GM18507 (cell line): ENCODE results near the gene LAMC3.
"Not testable (repeated sequence)": the region's sequence is repeated elsewhere in the genome, so short reads cannot be mapped to it uniquely, and the experiment has no call there.

Source experiments
- DNase-seq: peaks from one replicate; pipeline ENCODE4 v3.0.0; 2011; ENCODE audit warnings: low read depth; ENCODE audit not compliant: insufficient read length; ENCODE audit errors: extremely low spot score
- FAIRE-seq: peaks from 2 replicates; lab custom pipeline; 2011; peaks lifted over from hg19 to GRCh38; lab: Jason Lieb, UNC

LAMC3 gene

DNA sequence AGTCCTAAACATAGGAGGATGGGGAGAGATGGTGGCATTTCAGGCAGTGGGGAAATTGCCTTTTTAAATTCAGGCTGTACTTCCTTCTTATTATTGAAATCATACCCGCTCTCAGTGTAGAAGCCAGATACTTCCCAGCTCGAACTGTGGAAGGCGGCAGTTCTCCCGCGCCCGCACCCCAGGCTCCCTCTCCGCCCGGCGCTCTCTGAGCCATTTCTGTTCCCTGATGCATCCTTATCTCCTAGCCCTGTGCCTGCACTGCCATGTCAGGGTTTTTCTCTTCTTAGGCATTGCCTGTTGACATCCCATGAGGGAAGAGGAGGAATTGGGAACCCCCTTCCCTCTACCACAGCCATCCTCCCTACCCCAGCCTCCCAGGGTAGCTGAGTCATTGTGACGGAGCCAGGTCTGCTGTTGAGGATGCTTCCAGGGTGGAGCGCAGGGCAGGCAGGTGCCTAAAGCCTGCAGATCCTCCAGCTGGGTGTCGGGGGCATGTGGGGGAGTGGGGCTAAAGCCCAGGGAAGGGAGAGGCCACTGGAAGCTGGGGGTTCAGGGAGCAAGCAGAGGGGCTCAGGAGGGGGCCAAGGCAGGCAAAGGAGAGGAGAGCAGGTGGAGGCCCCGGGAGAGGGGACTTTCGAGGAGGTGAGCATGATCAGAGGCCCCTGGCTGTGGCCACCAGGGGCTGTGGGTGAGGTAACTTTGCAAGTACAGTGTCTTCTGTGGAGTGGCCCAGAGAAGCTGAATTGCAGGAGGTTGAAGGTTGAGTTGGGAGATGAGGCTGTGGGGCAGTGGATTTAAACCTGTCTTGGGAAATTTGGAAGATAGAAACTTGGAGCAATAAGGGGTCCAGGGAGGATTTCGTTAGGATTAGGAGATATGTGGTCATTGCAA lies 16.2 kb downstream of the LAMC3 start:
- FAIRE-seq (no peak), DNase-seq (no peak)

DNA sequence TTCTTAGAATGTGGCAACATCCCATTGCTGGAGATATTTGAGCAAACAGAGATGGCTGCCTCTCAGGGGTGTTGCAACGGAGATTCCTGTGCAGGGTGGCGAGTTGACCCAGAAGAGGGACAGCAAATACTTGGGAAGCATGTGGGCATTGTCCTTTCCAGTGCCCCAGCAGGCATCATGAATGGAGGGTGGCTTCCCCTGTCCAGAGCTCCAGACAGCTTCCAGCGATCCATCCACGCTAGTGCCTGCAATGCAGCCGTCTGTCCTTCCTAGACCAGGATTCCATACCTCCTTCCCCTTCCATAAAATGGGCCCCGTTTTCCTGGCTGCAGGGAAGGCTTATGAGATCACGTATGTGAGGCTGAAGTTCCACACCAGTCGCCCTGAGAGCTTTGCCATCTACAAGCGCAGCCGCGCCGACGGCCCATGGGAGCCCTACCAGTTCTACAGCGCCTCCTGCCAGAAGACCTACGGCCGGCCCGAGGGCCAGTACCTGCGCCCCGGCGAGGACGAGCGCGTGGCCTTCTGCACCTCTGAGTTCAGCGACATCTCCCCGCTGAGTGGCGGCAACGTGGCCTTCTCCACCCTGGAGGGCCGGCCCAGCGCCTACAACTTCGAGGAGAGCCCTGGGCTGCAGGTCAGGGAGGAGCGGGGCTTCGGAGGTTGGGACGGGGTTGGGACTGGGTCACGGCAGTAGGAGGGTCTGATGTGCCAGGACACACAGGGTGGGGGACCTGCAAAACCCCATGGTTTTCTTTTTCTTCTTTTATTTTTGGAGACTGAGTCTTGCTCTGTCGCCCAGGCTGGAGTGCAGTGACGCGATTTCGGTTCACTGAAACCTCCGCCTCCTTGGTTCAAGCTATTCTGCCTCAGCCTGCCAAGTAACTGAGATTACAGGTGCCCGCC lies 17.2 kb downstream of the LAMC3 start:
- DNase-seq, result no peak

DNA sequence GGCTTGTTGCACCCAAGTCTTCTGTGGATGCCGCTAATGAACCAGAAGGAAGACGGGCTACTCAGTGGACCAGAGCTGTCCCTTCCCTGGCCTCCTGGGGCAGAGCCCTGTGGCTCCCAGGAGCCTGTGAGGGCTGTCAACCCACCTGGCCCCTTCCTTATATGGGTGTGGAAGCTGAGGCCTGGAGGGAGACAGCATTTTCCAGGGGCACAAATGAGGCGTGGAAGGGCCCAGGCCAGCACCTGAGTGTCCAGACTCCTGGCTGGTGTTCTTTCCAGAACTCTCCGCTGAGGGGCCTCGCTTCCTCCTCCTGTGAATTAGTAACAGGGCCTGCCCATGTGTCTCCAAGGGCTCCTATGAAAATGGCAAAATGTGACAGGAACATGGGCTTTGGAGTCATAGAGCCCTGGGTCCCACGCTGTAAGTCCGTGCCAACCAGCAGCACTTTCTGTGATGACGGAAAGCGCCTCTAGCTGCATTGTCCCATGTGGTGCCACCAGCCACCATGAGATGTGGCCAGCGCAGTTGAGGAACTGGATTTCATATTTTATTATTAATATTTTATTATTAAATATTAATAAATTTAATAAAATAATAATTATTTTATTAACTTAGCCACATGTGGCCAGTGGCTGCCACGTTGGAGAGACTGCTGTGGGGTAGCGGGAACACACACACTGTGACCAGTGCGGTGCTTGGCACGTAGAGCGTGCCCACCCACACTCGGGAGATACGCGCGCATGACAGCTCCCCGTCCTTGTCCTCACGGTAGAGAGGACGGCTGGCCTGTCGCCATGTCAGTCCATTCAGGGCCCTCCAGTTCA lies 18.3 kb downstream of the LAMC3 start:
- FAIRE-seq (no peak), DNase-seq (no peak)

More for the DNA sequence above, 17.2 kb downstream of the LAMC3 start:
- FAIRE-seq, result no peak

DNA sequence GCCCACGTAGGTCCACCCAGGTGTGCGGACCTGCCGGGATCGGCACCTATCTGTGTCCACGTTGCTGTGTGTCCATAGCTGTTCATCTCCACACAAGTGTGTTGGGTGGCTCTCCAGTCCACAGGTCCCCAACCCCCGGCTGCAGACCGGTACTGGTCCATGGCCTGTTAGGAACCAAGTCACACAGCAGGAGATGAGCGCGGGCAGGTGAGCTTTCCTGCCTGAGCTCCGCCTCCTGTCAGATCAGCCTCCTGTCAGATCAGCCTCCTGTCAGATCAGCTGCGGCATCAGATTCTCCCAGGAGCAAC lies 18.9 kb downstream of the LAMC3 start:
- no peak for DNase-seq
- FAIRE-seq, result no peak

DNA sequence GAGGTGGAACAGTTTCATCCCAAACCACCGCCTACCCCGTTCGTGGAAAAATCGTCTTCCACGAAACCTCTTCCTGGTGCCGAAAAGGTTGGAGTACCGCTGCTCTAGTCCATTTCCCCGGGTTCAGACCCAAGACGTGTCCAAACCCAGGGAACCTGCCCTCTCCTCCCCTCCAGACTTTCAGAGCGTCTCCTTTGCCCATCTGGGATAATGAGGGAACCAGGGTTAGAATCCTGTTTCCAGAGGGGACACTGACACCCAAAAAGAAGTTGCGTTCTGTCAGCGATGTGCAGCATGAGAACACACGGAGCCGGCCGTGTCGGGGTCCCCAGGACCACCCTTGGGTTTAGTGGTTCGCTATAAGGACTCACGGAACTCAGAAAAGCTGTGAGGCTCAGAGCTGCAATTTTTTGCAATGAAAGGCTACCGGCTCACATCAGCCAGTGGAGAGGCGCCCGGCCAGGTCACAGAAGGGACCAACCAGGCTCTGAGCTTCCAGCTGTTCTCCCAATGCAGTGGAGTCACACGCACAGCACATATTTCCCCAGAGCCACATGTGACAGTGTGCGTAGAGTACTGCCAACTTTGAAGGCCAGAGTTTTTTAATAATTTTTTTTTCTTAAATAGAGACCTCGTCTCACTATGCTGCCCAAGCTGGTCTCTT lies 19.4 kb downstream of the LAMC3 start:
- DNase-seq (no peak), FAIRE-seq (no peak)

DNA sequence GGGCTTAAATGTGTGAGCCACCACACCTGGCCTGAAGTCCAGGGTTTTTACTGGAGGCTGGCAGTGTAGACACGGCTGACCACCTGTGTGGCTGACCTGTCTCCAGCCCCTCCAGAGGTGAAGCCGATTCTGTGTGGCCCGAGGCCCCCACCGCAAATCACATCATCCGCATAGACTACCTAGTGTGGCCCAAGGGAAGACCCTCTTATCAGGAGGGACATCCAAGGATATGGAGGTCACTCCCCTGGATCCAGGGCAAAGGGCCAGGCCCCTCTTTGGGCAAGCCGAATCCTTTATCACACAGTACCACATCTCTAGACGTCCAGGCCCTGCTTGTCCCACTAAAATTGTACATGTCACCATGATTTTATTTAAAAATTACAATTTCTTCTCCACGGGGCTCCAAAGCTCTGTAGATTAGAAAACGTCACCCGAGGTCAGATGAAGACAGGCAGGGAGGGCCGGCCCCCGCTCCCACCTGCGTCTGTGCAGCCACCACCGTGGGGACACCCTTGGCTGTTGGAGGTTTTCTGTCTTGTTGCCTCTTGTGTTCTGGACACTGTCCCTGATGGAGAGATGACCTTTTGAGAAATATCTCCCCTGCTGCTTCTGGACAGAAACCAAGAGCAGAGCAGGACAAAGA lies 20.1 kb downstream of the LAMC3 start:
- no peak for FAIRE-seq
- no peak for DNase-seq

DNA sequence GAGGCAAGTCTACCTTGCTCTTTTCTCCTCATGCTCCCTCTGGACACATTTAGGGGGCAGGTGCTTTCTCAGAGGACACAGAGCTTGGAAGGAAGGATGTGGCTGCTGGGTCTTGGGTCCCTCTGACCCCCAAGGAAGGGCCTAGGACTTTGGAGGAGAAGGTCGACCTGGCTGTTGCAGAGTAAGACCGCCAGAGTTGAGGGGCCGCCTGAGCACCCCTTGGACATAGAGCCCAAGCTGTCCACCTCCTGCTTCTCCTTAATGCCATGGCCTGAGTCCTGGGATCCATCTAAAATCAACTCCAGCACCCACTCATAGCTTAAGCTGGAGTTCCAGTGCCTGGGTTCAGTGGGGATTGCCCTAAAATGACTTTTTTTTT lies 20.6 kb downstream of the LAMC3 start:
- DNase-seq (no peak), FAIRE-seq (no peak)

DNA sequence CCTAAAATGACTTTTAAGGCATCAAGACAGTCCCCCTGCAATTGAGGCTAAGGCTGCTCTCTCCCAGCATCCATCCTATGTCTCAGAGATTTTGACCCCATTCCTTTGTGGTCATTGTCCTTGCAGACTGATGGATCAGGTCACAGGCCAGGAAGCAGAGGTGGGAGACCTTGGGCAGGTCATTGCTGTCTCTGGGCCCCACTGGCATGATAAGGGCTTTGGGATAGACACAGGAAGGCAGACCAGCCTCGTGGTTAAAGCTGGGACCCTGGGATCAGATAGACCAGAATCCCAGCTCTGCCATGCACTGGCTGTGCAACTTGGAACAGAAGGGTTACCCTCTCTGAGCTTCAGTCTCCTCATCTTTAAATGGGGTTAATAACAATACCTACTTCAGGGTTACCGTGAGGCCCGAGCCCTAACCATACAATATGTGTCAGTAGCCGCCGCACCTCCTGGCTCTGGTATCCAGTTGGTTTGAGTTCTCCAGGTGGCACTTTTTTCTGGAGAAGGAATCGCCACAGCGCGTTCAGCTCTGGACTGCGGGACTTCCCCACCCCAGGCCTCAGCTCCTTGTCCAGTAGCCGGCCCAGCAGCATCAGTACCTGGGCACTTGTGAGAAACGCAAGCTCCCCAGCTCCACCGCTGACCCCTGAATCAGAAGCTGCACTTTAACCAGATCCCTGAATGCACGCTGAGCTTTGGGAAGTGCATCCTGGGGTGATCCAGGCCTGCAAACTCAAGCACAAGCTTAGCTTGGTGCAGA lies 21.4 kb downstream of the LAMC3 start:
- FAIRE-seq (no peak), DNase-seq (no peak)

DNA sequence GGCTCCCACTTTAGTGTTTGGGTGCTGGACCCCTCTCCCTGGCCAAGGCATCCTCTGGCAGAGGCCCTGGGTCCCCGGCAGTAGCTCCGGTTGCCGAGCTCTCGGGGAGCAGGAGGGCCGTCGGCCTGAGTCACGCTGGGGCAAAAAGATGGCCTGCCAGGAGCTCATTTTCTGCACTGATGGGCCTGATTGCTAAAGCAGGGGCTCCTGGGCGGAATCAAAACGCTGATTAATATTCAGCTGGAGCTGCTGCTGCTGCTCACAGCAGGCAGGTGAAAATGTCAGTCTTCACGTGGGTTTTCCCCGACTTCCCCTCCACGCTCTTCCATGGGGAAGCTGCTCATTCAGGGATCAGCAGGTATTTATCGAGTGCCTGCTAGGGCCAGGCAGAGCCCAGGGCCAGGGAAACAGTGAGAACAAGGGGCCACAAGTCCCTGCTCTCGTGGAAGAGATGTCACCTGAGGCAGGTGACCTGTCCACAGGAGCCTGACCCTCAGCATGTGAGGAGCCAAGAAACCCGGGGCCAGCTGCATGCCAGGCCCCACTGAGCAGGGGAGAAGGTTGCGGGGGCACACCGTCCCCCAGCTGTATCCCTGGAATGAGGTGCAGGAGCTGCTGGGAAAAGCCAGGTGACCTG lies 22.1 kb downstream of the LAMC3 start:
- DNase-seq, result no peak
- FAIRE-seq, result no peak

DNA sequence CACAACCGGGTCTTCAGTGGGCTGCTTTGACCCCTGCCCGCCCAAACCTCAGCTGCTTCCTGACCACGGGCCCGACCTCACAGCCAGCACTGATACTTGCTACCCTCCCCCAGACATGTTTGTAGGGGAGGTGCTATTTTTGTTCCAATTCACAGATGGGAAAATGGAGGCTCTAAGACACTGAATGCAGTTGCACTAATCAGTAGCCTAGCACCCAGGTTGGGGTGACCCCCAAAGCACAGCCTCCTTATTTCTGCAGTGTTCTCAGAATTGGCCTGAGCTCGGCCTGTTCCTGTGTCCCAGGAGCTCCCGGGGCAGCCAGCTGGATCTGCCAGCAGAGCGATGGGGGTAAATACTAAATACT lies 22.6 kb downstream of the LAMC3 start:
- DNase-seq (no peak), FAIRE-seq (no peak)

DNA sequence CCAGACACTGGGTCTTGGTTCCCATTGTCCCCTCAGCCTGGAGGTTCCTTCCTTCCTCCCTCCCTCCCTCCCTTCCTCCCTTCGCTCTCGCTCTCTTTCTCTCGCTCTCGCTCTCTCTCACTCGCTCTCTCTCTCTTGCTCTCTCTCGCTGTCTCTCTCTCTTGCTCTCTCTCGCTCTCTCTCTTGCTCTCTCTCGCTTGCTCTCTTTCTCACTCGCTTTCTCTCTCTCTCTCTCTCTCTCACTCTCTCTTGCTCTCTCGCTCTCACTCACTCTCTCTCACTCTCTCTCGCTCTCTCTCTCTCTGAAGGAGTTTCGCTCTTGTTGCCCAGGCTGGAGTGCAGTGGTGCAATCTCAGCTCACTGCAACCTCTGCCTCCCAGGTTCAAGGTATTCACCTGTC lies 23.4 kb downstream of the LAMC3 start:
- DNase-seq (no peak), FAIRE-seq (no peak)

DNA sequence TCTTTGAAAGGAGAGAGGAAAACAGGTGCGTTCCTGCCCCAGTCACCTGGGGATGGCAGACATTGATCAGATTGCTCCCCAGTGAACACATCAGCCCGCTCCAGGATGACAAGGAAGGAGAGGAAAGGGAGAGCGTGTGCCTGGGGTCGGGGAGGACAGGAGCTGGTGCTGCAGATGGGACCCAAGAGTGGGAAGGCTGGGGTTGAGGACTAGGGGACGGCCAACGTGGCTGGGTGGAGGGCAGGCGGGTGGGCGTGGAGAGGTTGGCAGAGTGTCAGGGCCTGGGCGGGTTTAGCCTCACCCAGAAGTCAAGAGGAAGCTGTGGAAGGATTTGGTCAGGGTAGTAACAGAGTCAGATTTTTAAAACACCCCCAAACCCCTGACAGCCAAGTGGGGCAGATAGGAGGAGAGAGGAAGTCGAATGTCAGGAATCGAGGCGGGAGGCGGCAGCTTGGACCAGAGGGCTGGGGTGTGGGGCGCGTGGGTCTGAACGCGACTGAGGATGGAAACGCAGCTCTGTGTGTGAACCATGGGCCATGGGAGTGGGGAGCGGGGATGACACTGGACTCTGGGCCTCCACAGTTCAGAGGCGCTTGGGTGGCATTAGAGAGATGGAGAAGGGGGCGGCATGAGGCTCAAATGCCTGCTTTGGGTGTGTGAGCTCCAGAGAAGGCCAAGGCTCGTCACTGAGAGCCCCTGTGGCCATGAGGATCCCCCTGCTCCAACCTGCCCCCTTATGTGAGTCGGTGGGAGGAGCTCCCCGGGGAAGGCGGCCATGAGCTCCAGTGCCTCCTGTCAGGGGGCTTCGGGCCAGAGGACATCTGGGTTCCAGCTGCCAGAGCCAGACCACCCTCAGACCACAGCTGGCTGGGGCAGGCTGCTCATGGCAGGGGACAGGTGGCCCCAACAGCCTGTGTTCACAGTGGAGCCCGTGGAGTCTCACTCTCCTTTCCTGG lies 24.6 kb downstream of the LAMC3 start:
- DNase-seq, result no peak
- no peak for FAIRE-seq

DNA sequence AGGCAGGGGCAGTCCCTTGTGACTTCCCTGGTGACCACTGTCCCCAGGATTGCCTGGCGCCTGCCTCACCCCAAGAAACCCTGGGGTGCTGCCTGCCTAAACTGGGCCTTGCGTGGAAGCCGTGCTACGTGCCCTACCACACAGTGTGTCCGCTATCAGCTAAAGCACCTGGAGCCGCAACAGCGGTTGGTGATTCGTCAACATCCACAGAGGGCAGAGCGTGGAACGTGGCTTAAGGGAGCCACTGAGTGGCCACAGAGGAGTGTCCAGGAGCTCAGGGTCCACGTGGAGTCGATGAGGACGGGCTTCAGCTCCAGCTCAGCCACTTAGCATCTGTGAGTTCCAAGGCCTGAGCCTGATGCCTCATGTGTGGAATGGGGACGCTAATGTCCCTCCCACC lies 25.3 kb downstream of the LAMC3 start:
- no peak for FAIRE-seq
- DNase-seq, result no peak

DNA sequence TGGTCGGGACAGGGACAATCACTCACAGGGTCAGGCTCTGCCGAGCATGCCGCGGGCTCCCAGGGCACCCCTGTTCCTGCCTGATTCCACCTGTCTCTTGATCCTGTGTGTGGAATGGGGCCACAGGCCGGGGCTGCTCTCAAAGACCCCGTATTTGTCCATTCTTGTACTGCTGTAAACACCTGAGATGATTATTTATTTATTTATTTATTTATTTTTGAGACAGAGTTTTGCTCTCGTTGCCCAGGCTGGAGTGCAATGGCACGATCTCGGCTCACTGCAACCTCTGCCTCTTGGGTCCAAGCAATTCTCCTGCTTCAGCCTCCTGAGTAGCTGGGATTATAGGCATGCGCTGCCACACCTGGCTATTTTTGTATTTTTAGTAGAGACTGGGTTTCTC lies 25.8 kb downstream of the LAMC3 start:
- not testable (repeated sequence) for FAIRE-seq, DNase-seq

DNA sequence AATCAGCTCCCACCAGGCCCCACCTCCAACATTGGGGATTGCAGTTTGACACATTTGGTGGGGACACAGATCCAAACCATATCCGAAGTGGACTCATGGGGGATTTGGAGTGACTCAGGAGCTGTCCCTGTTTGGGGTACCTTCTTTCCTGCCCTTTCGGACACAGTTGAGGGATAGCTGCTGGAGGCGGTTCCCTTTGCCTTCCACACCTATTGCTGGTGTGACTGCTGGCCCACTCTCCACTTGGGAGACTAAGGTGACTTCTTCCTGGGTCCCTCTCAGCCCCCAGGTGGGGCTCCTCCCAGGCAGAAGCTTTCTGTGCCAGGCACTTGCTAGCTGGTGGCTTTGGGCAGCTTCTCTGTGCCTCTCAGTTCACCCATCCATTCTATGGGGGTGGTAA lies 26.6 kb downstream of the LAMC3 start:
- FAIRE-seq (no peak), DNase-seq (no peak)

DNA sequence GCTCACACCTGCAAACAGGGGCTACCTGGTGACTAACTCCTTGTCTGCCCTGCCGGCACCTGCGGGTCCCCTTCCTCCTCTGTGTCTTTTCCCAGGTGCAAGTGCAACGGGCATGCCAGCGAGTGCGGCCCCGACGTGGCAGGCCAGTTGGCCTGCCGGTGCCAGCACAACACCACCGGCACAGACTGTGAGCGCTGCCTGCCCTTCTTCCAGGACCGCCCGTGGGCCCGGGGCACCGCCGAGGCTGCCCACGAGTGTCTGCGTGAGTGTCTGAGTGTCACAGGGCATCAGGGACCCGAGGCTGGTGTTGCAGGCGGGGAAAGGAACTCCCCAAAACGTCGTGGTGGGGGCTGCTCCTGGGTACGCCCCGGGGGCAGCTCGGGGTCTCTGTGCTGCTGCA lies 27.1 kb downstream of the LAMC3 start:
- DNase-seq (no peak), FAIRE-seq (no peak)
